GM18868 (cell line): ENCODE data around the gene PIN4.
"Not testable (repeated sequence)": the region's sequence is repeated elsewhere in the genome, so short reads cannot be mapped to it uniquely, and the experiment has no call there.

ENCODE experiments used
- ATAC-seq: cut with Tn5 transposase; IDR thresholded peaks from one replicate; pipeline ENCODE4 v1.9.1; 2021; ENCODE audit warnings: mild to moderate bottlenecking, moderate library complexity; ENCODE audit not compliant: unreplicated experiment

The PIN4 gene

DNA sequence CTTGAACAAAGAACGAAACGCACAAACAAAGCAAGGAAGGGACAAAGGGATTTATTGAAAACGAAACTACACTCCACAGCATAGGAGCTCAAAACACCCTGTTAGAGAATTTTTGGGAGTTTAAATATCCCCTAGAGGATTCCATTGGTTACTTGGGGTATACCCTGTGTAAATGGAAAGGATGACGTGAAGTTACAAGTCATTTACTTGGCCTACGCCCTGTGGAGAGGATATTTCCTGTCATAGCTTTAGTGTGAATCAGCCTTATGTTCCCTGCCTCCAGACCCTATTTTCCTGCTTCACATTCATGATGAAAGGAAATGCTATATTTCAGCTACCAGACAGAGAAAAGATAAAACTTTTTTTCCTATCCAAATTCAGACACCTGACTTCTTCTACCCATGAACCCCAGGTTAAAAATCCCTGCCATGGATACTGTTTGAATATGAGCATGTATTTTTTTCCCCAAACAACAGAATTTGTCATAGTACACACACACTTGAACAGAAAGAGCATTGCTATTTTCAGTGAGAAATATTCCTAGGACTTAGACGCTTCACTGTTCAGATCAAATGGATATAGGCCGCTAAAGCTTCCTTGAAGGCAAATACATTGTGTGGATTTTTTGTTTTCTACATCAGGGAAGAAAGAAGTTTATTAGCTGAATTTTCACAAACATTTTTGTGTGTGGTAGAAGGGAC is 20.4 kb downstream of the PIN4 start:
- no peak for ATAC-seq

DNA sequence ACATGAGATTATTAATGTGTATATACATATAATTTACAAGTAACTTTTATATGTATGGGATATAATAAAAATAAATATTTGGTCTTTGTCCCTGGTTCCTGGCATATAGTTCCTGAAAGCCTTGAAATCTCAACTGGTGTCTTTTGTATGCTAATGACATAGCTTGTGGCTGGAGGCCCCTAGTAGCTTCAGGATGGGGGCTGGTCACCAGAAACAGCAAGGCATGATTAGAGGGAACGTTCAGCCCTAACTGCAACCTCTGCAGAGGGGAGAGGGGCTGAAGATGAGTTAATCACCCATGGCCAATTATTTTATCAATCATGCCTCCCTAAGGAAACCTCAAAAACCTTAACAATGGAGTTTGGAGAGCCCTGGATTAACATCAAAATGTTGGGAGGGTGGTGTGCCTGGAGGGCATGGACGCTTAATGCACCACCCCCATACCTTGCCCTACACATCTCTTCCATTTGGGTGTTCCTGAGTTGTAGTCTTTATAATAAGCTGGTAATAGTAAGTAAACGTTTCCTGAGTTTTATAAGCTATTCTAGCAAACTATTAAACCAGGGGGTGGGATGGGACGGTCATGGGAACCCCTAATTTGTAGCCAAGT is 21.3 kb downstream of the PIN4 start:
- no peak for ATAC-seq

DNA sequence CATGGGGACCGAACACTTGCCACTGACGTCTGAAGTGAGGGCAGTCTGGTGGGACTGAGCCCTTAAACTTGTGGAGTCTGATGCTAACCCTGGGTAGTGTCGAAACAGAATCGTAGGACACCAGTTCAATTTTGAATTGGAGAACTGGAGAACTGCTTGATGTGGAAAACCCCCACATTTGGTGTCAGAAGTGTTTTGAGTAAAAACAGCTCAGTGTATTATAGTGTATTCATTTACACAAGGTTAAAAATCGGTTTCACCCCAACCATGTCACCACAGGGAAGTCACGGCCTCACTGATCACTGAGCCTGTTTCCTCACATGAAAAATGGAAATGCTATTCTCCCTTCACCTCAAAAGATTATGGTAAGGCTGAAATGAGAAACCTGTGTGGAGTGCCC is 21.9 kb downstream of the PIN4 start:
- peak; percentile 93 for ATAC-seq

DNA sequence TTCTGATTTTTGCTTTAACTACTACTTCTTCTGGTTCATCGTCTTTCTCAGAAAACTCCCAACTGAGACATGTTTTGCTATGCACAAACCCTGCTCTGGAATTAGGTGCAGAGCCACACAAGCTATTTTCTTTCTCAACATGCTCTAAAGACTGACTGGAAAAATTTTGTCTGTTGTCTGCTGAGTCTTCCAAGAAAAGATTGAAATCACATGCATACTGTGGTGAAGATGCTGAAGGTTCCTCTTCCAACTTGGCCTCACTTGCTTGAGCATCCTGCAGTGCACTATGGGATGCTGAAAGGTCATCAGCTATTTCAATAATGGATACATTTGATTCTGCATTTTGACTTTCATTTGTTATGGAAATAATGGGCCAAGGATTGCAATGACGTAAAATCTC is 24.1 kb downstream of the PIN4 start:
- no peak for ATAC-seq

DNA sequence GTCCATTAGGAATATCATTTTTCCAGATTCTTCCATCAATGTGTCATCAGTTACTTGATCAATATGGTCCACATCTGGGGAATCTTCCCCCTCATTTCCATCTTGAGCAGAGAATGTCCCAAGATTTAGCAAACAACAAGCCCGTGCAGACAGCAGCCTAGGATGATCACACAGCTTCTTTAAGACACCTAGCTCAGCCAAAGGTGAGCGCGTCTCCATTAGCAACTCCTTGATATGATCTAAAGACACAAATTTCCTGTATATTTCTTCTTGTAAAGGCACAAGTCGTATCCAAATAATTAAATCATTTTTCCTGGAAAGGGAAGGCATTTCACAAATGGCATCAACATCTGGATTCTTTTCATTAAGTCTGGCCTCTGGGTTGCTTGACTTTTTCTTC is 25.8 kb downstream of the PIN4 start:
- no peak for ATAC-seq

DNA sequence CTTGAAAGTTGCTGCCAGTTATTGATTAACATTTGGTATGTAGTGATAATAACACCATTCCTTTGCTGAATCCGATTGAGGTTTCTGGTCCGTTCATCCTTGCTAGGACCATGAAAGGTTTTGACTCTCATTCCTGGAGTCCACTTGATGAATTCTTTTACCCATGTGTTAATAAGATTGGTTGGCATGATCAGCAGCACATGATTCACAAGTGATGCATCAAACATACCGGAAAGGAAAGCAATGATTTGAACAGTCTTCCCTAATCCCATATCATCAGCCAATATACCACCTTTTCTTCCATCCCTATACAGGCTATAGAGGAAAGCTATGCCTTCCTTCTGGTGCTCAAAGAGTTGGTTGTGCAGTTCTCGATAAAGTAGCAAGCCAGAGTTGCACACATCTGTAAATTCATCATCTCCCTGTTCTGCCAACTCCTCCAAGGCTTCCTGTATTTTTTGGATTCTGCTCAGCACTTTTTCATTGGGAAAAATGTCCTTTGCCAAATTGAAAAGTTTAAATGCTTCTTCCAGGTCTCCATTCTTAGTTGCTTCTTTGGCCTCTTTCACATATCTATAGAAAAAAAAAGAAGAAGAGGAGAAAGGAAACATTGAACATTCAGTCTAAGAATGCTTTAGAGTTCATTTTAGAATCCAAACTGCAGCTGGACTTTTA is 26.7 kb downstream of the PIN4 start:
- no peak for ATAC-seq

DNA sequence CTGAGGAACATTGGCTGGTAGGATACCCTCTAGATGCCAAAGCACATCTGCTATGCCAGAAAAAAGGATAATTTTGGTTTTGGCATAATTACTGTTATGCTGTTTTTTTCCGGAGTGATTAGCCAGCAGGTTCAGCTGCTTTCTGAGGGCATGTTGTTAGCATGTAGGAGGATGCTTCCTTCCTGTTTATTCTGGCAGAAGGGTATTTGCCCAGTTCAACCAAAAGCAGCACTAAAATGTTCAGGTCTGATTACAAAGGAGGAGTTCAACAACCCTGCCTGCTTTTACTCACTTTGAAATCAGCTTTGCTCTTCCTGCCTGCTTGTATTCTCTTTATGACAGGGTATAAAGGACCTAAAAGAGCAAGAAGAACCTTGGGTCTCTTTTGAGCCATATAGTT is 35.4 kb downstream of the PIN4 start:
- ATAC-seq, result no peak

DNA sequence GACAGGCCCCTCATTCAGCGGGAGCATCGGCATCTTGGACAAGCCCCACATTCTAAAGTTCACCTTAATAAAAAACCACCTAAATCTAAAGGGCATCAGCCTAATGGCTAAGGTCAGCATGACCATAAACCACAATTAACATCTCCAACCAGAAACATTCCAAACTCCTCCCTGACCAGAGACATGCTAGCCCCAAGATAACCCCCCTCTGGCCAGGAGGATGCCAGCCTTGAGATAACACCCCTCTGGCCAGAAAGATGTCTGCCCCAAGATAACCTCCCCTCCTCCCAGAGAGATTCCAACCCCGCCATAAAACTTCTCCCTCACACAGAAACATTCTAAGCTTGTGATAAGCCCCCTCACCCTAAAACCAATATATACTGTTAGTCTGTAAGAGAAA is 38.8 kb downstream of the PIN4 start:
- ATAC-seq, result not testable (repeated sequence)

DNA sequence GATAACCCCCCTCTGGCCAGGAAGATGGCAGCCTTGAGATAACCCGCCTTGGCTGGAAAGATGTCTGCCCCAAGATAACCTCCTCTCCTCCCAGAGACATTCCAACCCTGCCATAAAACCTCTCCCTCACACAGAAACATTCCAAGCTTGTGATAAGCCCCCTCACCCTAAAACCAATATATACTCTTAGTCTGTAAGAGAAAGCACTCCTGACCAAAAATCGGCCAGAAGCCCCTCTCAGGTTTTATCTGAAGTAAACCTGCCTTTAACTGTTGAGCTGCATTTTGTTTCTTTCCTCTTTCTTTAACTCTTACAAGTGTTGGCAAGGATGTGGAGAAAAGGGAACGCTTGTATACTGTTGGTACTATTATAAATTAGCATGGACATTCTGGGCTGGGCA is 48.7 kb downstream of the PIN4 start:
- ATAC-seq, result no peak

DNA sequence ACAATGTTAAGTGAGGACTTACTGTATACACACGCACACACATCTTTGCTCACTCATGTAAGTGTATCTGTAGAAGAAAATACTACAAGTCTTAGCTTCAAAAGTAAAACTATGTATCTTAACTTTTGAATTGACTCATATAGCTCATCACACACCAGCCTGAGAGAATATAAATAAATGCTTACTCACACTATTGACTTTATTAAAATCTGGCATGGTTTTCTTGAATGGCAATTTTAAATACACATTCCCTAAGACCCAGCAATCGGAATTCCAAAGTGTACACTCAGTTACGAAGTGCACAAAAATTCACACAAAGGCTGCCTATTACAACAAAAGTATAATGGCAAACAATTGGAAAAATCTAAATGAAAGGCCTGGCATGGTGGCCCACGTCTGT is 55.3 kb downstream of the PIN4 start:
- ATAC-seq, result no peak

DNA sequence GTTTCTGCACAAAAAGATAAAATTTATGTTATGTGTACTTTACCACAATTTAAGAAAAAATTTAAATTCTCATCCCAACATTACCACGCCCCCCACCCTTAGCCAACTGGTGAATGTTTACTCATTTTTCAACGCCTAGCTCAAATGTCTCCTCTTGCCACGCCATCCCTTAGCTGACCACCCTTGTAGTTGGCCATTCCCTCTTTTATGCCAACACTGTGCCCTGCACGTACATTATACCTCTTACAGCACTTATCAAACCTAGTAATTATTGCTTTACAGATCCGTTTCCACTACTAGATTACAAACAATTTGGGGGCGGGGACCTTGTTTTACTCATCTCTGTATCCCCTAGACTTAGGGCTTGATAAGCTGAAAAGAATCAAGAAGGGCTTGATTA is 56.6 kb downstream of the PIN4 start:
- no peak for ATAC-seq

DNA sequence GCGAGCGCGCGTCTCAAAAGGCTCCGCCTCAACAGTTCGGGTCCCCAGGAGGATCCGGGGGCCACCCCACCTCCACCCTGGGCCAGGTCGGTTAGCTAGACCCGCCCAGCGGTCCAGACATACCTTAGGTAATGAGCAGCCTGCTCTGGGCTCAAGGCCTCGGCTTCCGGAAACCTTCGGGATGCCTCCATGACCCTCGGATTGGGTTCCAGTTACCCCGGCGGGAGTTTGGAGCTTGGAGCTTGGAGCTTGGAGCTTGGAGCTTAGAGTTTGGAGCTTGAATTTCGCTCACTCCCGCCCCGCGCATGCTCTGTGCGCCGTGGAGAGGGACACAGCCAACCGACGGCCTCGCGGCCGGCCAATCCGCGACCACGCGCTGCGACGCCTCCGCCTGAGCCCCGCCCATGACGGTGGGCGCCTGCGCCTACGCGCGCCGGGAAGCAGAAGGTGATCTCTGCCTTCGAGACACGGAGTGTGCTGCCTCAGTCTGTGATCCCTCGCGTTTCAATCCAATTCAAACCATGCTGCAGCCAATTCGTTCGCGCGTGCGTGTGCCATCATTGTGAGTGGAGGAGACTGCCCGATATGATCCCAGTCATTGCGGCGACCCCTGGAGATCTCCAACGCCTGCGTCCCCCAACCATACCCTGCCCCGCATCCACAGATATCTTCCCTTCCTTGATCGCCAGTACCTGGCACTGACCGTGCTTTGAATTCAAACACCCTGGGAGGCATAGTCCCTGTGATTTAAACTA is 57.3 kb downstream of the PIN4 start, which contains the start of gene ERCC6L:
TSS of gene ERCC6L (minus strand) at position 307 of the 755 bp plus-strand sequence. CDS start at position 191, 116 bp downstream.
- ATAC-seq, result peak; percentile 98

DNA sequence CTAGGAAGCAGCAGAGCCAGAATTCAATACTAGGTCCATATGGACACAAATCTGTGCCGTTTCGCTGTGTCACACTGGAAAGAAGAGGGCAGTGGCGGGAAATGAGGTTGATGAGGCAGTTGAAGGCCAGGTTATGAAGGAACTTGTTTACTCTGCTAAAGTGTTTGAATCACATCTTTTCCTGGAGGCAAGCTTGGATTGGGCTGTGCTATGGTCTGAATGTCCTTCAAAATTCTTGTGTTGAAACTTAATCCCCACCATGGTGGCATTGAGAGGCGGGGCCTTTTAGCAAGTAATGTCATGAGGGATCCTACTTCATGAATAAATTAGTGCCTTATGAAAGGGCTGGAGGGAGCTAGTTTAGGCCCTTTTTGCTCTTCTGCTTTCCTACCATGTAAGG is 59.4 kb downstream of the PIN4 start:
- no peak for ATAC-seq

DNA sequence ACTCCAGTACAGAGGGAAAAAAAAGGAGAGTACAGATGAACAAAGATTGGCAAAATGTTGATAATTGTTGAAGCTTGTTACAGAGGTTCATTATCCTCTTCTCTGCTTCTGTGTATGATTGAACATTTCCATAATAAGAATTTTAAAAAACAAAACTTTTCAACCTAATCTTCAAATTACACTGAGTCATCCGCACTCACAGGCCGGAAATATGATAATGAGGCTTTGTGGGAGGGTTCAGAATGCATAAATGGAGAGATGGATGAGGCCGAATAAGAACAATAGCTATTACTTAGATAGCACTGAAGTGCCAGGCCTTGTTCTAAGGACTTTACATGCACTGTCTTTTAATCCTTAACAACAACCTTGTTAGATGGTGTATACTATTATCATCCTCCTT is 61.9 kb downstream of the PIN4 start:
- no peak for ATAC-seq

DNA sequence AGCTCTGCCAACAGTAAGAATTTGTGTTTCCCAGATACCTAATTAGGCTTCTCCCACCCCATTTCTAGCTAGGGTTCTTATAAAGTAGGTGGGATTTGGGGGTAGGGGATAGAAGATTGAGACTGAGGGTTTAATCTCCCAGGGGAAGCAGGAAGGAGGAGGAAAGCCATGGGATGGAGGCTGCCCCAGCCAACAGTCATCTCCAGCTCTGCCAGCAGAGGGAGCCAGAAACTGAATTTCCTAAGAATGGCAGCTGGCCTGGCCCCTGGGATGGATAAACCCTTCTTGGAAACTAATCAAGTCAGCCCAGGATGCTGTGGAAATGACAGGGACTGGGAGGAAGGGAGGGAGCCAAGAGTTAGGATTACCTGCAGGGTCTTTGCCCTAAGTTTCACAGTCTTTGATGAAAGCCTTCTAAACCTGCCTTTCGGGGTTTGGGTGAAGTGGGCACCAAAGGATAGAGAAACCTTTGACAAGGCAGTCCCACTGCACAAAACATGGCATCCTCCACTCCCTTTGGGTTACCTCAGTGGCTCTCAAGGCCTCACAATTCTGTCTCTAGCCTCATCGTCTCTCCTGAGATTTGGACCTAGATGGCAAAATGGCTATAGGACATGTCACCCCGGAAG is 64.0 kb downstream of the PIN4 start:
- ATAC-seq, result no peak

DNA sequence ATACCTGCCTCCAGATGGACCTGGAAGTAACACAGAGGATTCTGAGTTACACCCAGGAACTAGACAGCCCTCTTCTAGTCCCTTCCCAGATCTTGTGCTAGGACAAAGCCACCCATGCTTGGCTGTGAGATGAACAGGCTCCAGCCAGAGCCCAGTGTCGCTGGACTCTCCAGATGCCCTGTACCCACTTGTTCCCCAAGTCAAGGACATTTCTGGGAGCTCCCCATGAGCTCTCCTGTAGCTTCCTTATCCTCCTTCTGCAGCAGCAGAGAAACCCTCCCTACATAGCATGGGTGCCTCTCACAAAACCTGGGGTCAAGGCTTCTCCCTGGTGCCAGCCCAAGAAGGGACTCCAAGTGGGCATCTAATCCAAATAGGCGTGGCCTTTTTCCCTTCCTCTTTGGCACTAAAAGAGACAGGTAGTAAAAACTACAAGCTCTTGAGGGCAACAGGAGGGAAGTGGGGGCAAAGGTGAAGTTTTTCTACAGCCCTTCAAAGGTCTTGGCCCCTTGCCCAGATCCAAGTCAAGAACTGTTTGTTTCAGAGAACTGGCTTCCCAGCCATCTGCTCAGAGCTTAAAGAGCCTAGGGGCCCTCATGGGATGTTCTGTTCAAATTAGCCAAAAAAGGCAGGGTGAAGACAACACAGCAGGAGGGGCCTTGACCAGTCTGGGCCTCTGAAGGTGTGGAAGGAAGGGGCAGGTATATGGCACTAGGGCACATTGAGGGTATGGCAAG is 65.8 kb downstream of the PIN4 start:
- ATAC-seq, result no peak
